Activated effector memory CD4-positive, alpha-beta T cell treated with anti-CD3 and anti-CD28 coated beads, Interleukin-2, amount 50 U/mL, for 16 hours (primary cell): ENCODE measurements around the gene NAGLU.
A peak's percentile ranks its signal among the peaks of the same experiment; 100 is the strongest.
"Not testable (repeated sequence)": the region's sequence is repeated elsewhere in the genome, so short reads cannot be mapped to it uniquely, and the experiment has no call there.

Source experiments
- DNase-seq: peaks from one replicate; pipeline ENCODE4 v3.0.0-alpha.2; 2020

The NAGLU gene

GRCh38 chr17:42545755-42546505 lies 9.9 kb downstream of the NAGLU start:
- DNase-seq: not testable (repeated sequence)

- no peak for DNase-seq
Observed at GRCh38 chr17:42547001-42547461, 11.0 kb downstream of the NAGLU start.

- DNase-seq: no peak
Observed at GRCh38 chr17:42547698-42548069, 11.6 kb downstream of the NAGLU start.

- DNase-seq: peak; percentile 92
Observed at GRCh38 chr17:42548070-42548837, 12.2 kb downstream of the NAGLU start.

GRCh38 chr17:42548993-42549755 lies 13.1 kb downstream of the NAGLU start:
- no peak for DNase-seq

GRCh38 chr17:42552736-42553135 lies 16.7 kb downstream of the NAGLU start, which contains the start of gene HSD17B1:
Gene HSD17B1 (plus strand): TSS chr17:42552923. CDS start chr17:42552934, 11 bp downstream.
- not testable (repeated sequence) for DNase-seq

GRCh38 chr17:42553161-42553818 lies 17.2 kb downstream of the NAGLU start:
- DNase-seq: no peak

- no peak for DNase-seq
Observed at GRCh38 chr17:42553866-42554249, 17.8 kb downstream of the NAGLU start.

- DNase-seq: peak; percentile 89
Observed at GRCh38 chr17:42554250-42555121, 18.4 kb downstream of the NAGLU start.

GRCh38 chr17:42555122-42555622 lies 19.1 kb downstream of the NAGLU start:
- no peak for DNase-seq

GRCh38 chr17:42555961-42556617 lies 20.0 kb downstream of the NAGLU start:
- DNase-seq: not testable (repeated sequence)

GRCh38 chr17:42559075-42559474 lies 23.0 kb downstream of the NAGLU start:
- no peak for DNase-seq

GRCh38 chr17:42560246-42560645 lies 24.2 kb downstream of the NAGLU start:
- DNase-seq: no peak

GRCh38 chr17:42561897-42562387 lies 25.9 kb downstream of the NAGLU start, which contains the start of gene COASY:
Gene COASY (plus strand): TSS chr17:42562148. CDS start chr17:42562623, 475 bp downstream.
- DNase-seq: peak; percentile 96

GRCh38 chr17:42562388-42563142 lies 26.5 kb downstream of the NAGLU start:
- peak; percentile 69 for DNase-seq

GRCh38 chr17:42563143-42563509 lies 27.1 kb downstream of the NAGLU start:
- DNase-seq: no peak

- no peak for DNase-seq
Observed at GRCh38 chr17:42563543-42563942, 27.5 kb downstream of the NAGLU start.

- no peak for DNase-seq
Observed at GRCh38 chr17:42563950-42564349, 27.9 kb downstream of the NAGLU start.

GRCh38 chr17:42564815-42565522 lies 28.9 kb downstream of the NAGLU start:
- no peak for DNase-seq
